GM23338 (cell line): ENCODE results near the gene PDE5A. TPM values are rescaled to one million over a fixed set of nuclear protein-coding genes. Genes with fewer than 3 reads are reported as not detected.
A peak's percentile ranks its signal among the peaks of the same experiment; 100 is the strongest.

Source experiments
- ATAC-seq: fragments of 200-7000 bp; cut with Tn5 transposase; 3 replicates; pipeline ENCODE4 v1.9.1; 2020
- DNase-seq: peaks from one replicate; pipeline ENCODE4 v3.0.0-alpha.2; 2015; ENCODE audit warnings: low spot score
- H2AFZ ChIP-seq: fragments of 200-600 bp; sonication (generic); 2 replicates; pipeline ENCODE4 v1.8.0; 2016; ENCODE audit warnings: antibody characterized with exemption, mild to moderate bottlenecking, moderate library complexity
- H3F3A ChIP-seq: fragments of 200-600 bp; sonication (generic); replicated peaks from 2 replicates; pipeline ENCODE4 v1.8.0; 2017; ENCODE audit warnings: antibody characterized with exemption, mixed run types, low read depth
- H3K27ac ChIP-seq: fragments of 200-600 bp; sonication (generic); 2 replicates; pipeline ENCODE4 v1.6.1; 2016; ENCODE audit warnings: low read depth
- H3K27me3 ChIP-seq: fragments of 200-600 bp; sonication (generic); 2 replicates; pipeline ENCODE4 v1.8.0; 2016; ENCODE audit warnings: mild to moderate bottlenecking, mixed run types, moderate library complexity; ENCODE audit not compliant: insufficient read depth
- H3K36me3 ChIP-seq: fragments of 200-600 bp; sonication (generic); 2 replicates; pipeline ENCODE4 v1.8.0; 2016; ENCODE audit warnings: mild to moderate bottlenecking; ENCODE audit not compliant: insufficient read depth
- H3K4me1 ChIP-seq: fragments of 200-600 bp; sonication (generic); 2 replicates; pipeline ENCODE4 v1.8.0; 2016; ENCODE audit warnings: mild to moderate bottlenecking, moderate library complexity; ENCODE audit not compliant: insufficient read depth
- H3K4me2 ChIP-seq: fragments of 200-600 bp; sonication (generic); 2 replicates; pipeline ENCODE4 v1.7.1; 2017; ENCODE audit warnings: mixed run types
- H3K4me3 ChIP-seq: fragments of 200-600 bp; sonication (generic); 2 replicates; pipeline ENCODE4 v1.6.1; 2016; ENCODE audit warnings: mixed run types
- H3K79me2 ChIP-seq: fragments of 200-600 bp; sonication (generic); replicated peaks from 2 replicates; pipeline ENCODE4 v1.8.0; 2017; ENCODE audit warnings: mild to moderate bottlenecking; ENCODE audit not compliant: insufficient read depth
- H3K9me2 ChIP-seq: fragments of 200-600 bp; sonication (generic); 2 replicates; pipeline ENCODE4 v1.8.0; 2017; ENCODE audit not compliant: insufficient read depth
- H4K20me1 ChIP-seq: fragments of 200-600 bp; sonication (generic); replicated peaks from 2 replicates; pipeline ENCODE4 v1.8.0; 2017; ENCODE audit warnings: mild to moderate bottlenecking; ENCODE audit not compliant: insufficient read depth
- H3K27ac Mint-ChIP-seq: 2 replicates; pipeline ENCODE4 v1.8.0; 2020; ENCODE audit warnings: inconsistent platforms, mild to moderate bottlenecking, moderate library complexity, mixed read lengths
- H3K27me3 Mint-ChIP-seq: 3 replicates; pipeline ENCODE4 v1.8.0; 2022; ENCODE audit warnings: low read depth, mild to moderate bottlenecking, moderate library complexity, mixed read lengths, inconsistent platforms; ENCODE audit not compliant: insufficient read depth, poor library complexity
- H3K36me3 Mint-ChIP-seq: 3 replicates; pipeline ENCODE4 v1.8.0; 2021; ENCODE audit warnings: low read depth, mild to moderate bottlenecking, inconsistent platforms, moderate library complexity, mixed read lengths
- H3K4me1 Mint-ChIP-seq: 3 replicates; pipeline ENCODE4 v1.8.0; 2020; ENCODE audit warnings: mild to moderate bottlenecking, inconsistent platforms, mixed read lengths
- H3K4me3 Mint-ChIP-seq: 3 replicates; pipeline ENCODE4 v1.8.0; 2021; ENCODE audit warnings: moderate library complexity, mild to moderate bottlenecking, inconsistent platforms, mixed read lengths
- H3K9me3 Mint-ChIP-seq: 3 replicates; pipeline ENCODE4 v1.8.0; 2020; ENCODE audit warnings: moderate library complexity, mild to moderate bottlenecking, inconsistent platforms, mixed read lengths
- EZH2 ChIP-seq: fragments of 200-600 bp; sonication (generic); IDR thresholded peaks from one replicate; pipeline ENCODE4 v1.8.0; 2017; ENCODE audit warnings: antibody characterized with exemption, mild to moderate bottlenecking, low read depth; ENCODE audit not compliant: unreplicated experiment
- NANOG ChIP-seq: IDR thresholded peaks from 2 replicates; pipeline ENCODE4 v1.6.1; 2016; ENCODE audit warnings: antibody characterized with exemption, borderline replicate concordance
- REST ChIP-seq: IDR thresholded peaks from one replicate; pipeline ENCODE4 v1.6.1; 2018; ENCODE audit warnings: antibody characterized with exemption; ENCODE audit not compliant: unreplicated experiment
- ZNF331 ChIP-seq: fragments of 250-450 bp; sonication (Bioruptor Pico); IDR thresholded peaks from 2 replicates; pipeline ENCODE4 v1.5.0; 2020; ENCODE audit warnings: low read depth, mild to moderate bottlenecking, moderate library complexity
- ZNF462 ChIP-seq: fragments of 250-450 bp; sonication (Bioruptor Pico); IDR thresholded peaks from 2 replicates; pipeline ENCODE4 v1.5.0; 2020; ENCODE audit warnings: mild to moderate bottlenecking, moderate library complexity
- polyA plus RNA-seq: library from polyadenylated mRNA; unstranded; fragments of >200 nt; fragmentation: Nextera tagmentation; extraction: Ambion mirVana; gene quantifications from 2 replicates; pipeline ENCODE4 v1.2.1, GENCODE V29; 2016
- total RNA-seq: library from RNA; depleted of rRNA; stranded (reverse); fragments of >200 nt; shearing (Covaris generic); gene quantifications from 2 replicates; pipeline ENCODE4 v1.2.3, GENCODE V29; 2014

PDE5A gene
- total and polyA plus RNA-seq, 2 experiments from 2014 or later = 15.0 to 22.6 TPM

GRCh38 chr4:119532319-119532718 is 96.3 kb downstream of the PDE5A start:
- no peaks in the 10 kb centered on the region for H4K20me1 ChIP-seq
- H3K4me3 Mint-ChIP-seq = no peak overlapping the region
- peaks cover 30% of the 10 kb centered on the region for H3K4me1 Mint-ChIP-seq
- no peak overlapping the region for H3K27ac Mint-ChIP-seq
- H3K9me2 ChIP-seq = no peaks in the 10 kb centered on the region
- H3K27me3 ChIP-seq = no peaks in the 10 kb centered on the region
- no peaks in the 10 kb centered on the region for H3K79me2 ChIP-seq
- peak; percentile 39; the same call in 1 of the 3 replicates for ATAC-seq
- H3K4me1 ChIP-seq = peaks cover 45% of the 10 kb centered on the region
- peaks cover 20% of the 10 kb centered on the region for H3K9me3 Mint-ChIP-seq
- H3K36me3 Mint-ChIP-seq = peaks cover 35% of the 10 kb centered on the region
- H3K27me3 Mint-ChIP-seq = no peaks in the 10 kb centered on the region
- H3F3A ChIP-seq = no peaks in the 10 kb centered on the region
- TF ChIP-seq NANOG (peak; percentile 56; the same call in 1 of the 2 replicates), EZH2 (no peak), REST (no peak), ZNF331 (CRISPR knock-in tag) (no peak), ZNF462 (no peak)
- peak overlapping the region; percentile 26 for H3K4me2 ChIP-seq
- H3K4me3 ChIP-seq = no peak overlapping the region
- H2AFZ ChIP-seq = no peak overlapping the region
- peak; percentile 34 for DNase-seq
- peaks cover 19% of the 10 kb centered on the region for H3K36me3 ChIP-seq
- H3K27ac ChIP-seq = no peak overlapping the region; the same call in 1 of the 2 replicates
